HS-27A (cell line): Measurements from ENCODE around the gene HDDC2.

Source experiments
- DNase-seq: peaks from one replicate; pipeline ENCODE4 v3.0.0-alpha.2; 2012; ENCODE audit warnings: low read depth, missing footprints

The HDDC2 gene

DNA sequence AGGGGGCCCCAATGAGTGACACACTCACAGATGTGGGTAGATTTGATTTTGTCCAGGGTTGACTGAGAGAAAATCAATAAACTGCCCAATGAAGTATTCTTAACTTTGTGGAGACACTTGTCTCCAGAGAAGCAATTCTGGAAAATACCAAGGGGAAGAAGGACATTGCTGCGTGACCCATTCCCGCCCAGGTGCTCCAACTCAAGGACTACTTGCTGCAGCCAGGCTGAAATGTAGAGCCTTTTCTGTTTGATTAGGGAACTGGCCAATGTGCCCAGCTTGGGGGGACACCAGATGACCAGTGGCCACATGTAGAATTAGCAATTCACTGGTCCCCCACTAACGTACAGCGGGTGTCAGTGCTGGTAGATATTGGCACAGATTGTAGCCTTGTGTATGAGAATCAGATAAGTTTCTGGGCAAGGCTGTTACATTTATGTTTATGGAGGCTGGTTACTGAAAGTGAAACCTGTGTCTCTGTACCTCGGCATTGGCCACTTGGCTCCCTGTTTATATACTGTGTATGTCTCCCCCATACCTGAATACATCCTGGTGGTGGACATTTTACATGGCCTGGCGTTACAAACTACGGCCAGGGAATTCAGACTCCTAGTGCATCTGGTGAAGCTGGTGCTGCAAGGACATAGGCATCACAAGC, 32.3 kb downstream of the HDDC2 start:
- no peak for DNase-seq

DNA sequence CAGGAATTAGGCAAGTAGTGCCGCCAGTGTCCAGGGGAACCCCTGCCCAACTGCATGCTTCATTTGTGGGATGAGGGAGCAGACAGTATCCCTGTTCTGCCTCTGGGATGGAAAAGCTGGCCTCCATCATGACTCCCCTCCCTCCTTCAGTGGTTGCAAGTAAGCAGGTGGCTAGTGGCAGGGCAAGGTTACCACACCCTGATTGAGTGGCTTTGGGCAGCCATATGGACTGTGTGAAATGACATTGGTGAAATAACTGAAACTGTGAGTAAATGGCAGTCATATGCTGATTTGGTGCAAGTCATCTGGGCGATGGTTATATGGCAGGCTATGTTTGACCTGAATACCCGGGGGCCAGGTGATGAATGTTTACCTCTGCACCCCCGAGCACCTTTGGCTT, 33.0 kb downstream of the HDDC2 start:
- no peak for DNase-seq

DNA sequence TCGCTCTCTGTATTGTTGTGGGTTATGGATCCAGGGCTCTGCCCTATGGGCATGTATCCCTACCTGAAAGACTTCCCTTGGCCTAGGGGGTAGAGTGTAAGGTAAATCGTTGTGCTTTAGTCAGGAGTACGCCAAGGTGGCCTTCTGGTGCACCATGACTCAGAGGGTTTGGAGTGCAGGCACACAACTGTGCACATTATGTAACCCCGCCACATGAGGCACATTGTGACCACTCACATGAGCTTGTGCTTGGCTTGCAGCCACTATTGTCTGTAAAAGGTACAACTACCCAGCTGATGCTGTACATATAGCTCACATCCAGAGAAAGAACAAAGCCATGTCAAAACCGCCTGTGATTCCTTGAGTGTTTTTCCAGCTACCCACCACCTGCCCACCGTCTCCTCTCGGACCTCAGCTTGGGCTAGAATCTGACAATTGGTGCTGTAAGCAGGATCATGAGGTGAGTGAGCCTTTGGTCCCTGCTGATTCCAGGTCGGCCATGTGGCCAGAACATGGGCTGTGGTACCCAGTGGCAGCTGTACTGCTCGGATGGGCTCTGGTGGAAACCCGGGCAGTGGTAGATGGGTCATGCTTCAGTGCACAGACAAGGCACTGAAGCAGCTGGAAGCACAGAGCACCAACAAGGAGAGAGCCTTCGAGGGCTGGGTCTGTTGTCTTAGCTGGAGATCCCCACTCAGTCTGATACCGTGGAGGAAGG, 33.8 kb downstream of the HDDC2 start:
- DNase-seq = no peak

DNA sequence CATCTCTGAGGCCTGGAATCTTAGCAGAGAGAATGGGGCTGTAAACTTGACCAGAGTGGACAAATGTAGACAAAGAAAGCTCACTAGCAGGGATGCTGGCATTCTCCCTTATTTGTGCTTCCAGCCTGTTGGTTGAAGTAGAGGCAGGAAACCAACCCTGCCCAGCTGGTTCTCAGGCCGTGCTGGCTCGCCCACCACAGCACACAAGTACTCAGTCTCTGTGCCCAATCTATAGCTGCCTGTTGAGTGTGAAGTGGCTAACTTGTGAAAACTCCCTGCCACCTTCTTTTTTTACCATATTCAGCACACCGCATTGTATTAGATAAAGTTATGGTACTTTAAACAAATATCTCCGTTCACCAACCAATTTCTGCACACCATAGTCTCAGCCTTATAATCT, 37.3 kb downstream of the HDDC2 start:
- no peak for DNase-seq

DNA sequence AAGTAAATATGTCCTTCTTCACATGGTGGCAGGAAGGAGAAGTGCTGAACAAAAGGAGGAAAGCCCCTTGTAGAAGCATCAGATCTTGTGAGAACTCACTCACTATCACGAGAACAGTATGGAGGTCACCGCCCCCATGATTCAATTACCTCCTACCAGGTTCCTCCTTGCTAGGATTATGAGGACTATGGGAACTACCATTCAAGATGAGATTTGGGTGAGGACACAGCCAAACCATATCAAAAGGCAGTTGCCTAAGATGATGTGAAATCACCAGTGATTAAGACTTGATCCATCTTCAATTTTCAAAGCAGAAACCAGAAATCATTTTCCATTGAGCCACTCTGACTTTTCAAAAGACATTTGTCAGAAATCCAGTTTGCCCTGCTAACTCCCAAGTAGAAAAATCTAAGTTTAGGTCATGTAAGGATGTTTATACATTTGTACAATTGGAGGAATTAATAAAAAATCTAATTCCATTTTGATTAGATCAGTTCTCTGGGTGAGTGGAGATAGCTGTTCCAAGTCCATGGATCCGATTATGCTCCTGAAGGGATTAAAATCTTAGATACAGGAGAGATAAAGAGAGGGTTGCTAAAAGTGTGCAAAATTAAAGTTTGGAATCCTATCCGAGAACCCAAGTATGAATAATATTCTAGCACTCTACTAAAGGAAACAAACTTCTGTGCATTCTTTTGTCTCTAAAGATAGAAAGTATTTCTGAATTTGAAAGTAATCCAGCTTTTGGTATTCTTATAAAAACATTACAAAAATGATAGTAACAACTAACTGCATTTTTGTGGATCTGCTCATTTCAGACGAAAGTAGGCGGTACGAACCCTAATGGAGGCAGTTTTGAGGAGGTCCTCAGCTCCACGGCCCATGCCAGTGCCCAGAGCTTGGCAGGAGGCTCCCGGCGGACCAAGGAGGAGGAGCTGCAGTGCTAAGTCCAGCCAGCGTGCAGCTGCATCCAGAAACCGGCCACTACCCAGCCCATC, 39.5 kb downstream of the HDDC2 start:
- DNase-seq = peak; percentile 75

DNA sequence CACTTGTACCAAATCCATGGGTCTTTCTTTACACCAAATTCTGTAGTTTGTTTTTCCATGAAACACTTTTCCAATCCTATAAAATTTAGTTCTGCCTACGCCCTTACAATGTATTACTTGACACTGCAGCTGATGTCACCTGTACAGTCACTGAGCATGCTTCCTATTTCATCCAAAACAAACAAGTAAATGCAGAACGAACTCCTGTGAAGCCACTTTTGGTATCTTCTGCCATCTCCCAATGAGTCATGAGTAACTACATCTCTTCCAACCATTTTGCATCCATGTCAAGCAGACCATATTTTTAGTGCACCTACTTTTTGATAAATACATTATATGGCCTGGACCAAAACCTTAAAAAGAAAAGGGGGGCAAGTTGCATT, 42.4 kb downstream of the HDDC2 start:
- DNase-seq = no peak

DNA sequence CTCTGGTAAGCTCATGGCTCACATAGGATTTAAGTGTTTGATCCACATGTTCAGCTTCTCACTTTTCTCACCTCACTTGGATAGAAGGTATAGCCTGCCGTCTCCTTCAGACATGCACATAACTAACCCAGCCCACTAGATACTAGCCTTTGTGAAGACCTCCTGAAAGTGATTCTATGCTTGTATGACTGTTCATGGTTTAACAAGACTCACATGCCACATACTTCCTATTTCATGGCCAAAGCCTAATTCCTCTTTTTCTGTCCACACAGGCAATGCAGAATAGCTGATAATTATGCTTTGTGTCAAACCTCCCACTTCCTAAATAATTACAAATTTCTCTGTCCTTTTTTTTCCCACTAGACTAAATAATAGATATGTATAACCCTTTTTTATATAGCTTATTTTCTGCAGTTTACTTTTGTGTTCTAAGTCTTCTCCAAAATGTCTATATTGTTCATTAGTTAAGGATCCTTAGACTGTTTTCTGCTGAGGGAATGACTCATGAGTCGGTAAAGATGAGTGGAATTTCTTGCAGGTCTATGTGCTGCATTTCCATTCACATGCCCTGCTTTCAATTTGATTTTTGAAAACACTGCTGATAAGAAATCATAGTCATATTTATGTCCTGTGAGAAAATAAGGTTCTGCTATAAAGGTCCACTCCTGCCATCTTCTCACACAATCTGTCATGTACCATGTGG, 43.0 kb downstream of the HDDC2 start:
- DNase-seq = no peak

DNA sequence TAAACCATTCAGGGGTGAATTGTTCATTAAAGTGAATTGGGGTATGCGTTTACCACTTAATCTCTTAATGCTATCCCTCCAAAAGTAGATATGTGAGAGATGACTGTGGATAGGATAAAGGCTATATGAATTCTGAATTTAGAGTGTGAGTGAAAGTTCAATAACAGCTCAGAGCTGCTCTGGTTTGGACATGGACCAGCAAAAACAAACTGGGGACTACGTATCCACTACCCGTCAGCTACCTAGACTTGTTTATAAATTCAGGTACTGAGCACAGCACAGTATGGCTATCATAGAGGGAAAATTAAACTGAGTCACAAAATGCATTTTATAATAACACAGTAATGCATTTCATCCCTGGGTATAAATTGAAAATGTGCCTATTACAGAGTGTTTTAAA, 44.4 kb downstream of the HDDC2 start:
- no peak for DNase-seq

DNA sequence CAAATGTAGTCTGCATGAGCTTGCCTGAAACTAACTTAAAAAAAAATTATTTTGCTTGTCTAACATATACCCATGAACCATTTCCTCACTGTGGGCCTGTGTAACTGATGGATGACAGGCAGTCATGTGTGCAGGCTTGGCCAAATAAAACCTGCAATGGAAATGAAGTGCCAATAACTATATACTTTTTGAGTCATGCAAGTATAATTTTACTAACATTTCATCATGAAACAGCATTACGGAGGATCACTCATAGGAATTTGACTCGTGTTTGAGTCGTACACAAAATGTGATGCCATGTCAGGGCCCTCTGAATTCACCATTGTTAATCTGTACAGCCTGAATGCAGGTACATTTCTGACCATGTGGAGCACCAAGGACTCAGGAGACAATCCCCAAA, 46.6 kb downstream of the HDDC2 start:
- no peak for DNase-seq

DNA sequence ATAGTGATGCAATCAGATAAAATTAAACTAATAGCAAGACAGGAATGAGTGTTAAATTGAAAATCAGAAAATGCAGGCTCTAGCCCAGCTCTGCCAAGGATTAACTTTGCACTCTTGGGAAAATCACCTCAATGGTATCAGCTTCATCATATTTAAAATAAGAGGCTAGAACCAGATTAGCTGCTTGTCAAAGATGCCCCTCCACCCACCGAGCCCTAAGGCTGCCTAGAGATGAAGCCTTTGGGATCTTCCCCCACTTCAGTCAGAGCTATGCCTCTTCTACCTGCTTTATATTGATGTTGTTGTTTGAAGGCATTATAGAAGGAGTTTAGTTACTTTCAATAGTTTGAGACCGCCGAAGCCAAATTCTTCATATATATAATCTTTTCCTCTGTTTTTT, 47.4 kb downstream of the HDDC2 start:
- DNase-seq = no peak

DNA sequence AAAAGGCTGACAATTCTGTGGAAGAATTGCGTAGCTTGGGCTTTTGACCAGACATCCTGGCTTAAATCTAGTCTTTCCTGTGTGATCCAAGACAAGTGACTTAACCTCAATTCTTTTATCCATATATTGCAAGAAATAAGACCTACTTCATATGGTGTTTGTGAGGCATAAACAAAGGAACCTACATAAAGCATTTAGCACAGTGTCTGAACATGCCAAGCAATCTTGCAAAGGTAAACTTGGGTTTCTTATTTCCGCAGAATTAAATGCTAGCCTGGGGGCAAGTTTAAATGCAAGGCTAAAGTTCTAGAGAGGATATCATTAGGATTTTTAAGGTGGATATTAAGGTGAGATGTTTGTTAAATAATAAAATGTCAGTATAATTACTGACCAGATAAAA, 47.9 kb downstream of the HDDC2 start:
- DNase-seq = no peak

DNA sequence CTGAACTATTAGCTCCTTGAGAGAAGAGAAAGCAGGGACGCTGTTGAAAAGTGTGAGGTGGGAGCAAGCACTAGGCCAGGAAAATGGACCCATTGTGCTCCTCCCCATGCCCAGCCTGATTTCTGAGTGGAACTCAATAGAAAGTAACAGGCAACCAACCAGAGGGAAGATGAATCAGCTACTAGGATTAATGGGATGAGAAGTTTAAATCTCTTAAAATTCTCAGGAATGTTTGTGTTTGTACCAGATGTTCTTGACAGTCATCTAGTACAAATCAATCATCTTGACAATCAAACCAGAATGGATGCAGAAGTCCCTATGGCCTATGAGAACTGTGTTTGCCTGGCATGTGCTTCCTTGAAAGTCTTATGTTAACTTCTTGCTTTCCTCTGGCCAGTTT, 48.9 kb downstream of the HDDC2 start:
- peak; percentile 51 for DNase-seq

DNA sequence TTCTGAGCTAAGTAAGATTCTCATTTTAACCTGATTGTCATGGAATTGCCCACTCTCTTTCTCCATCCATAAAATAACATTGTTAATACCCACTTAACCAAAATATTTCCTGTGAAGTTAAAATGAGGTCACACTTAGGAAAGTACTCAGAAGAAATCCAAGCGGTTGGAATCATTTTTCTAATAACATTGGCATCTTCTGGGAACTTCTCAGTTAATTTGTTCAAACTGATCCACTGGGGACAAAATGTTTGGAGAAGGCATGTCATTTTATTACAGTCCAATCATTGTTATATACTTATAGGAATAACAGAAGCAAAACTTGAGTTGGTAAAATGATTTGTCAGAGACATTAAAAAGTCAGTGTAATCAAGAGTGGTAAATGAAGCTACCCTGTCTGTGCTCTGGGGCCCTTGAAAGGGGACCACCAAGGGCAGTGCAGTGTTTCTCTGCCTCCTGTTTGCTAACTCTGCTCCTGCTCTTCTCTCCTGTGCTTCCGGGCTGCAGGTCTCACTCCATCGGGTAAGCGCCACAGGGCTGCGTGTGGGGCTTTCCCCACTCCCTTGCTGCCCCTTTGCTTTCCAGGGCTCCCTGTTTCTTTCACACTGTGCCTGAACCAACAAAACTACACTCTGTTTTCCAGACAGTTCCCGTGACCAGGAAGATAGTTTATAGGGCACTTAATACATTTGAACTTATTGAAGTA, 50.1 kb downstream of the HDDC2 start:
- DNase-seq = no peak

DNA sequence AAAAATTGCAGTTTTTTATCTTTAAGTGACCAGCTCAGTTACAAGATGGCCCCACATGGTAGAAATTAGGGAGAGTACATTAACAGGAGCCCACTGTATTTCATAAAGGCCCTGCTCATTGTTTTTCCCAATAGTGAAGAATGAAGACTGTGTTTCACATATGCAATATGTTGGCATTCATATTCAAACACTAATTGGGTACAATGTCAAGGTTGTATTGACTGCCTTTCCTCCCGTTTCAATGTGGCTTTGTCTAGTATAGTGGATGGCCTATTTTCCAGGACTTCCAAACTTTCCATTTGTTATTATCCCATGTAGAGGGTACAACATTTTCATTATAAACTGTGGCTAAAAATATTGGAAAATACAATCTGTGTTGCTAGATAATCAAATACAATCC, 51.3 kb downstream of the HDDC2 start:
- no peak for DNase-seq

DNA sequence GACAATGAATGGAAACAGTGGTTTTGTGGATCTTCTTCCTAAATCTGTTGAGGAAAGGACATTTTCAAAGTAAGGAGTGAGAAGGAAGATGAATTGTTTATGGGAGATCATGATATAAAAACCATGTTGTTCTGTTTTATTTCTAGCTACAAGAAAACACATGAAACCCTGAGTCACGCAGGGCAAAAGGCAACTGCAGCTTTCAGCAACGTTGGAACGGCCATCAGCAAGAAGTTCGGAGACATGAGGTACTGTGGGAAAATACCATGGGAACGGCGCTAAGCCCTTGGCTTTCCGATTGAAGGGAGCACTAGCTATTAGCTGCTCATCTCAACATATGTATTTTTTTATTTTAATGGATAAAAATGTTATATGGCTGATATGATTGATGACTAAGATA, 53.6 kb downstream of the HDDC2 start:
- DNase-seq = no peak

DNA sequence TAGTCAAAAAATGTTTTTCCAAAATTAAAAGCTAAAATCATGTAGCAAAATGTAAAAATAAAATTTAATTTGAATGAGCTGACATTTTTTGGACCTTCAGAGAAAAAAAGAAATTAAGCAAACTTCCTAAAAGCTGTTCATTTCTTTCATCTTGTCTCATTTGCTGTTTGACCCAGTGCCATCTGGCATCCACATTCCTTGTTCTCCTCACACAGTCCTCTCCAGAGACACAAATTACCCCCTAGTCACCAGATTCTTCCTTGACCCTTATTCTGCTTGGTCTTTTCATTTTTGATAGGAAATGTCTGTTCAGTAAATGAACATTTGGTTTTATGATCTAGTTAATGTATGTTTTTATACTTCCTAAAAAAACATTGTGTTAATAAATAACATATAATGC, 55.2 kb downstream of the HDDC2 start:
- DNase-seq = no peak

DNA sequence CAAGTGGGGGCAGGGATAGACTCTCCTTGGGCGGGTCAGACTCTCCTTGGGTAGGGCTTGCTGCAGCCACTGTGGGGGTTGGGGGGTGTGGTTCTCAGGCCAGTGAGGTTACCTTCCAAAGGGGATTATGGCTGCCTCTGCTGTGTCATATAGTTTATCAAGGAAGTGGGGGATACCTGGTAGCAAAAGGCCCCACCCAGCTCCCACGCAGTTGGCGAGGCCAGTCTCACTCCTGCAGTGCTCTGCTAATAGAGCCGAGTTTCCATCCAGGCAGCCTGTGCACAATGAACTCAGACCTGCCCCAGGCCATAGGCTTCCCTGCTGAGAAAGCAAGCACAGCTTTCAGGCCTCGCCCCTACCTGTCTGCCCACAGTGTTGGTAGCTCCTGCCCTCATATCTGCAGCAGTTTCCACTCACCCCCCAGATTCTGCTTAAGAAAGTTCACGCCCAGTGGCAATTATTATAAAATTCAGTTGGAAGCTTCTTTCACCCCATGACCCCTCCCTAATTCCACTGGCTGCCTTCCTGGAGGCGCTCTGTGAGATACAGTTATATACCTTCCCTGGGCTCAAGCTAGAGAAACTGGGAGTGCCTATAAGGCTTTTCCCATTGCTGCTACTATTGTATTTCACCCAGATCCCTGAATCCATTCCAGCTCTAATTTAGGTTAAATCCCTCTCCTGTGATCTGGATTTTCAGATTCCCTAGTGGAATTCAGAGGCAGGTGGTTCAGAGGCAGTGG, 56.1 kb downstream of the HDDC2 start:
- DNase-seq = no peak

DNA sequence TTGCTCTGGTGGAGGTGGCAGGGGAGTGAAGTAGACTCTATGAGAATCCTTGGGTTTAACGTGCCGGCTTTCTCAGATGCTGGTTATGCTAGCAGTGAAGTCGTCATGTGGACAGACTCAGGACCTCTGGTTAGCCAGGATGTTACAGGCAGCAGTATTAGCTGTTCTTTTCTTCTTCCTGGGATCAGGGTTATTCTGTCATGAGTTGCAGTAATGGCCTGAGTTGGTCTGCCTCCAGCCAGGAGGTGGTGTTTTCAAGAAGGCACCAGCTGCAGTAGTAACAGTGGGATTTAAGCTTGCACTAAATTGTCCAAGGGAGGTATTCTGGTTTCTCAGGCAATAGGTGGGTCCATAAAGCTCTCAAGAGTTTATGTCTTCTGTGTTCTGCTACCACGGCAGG, 56.7 kb downstream of the HDDC2 start:
- DNase-seq = no peak

DNA sequence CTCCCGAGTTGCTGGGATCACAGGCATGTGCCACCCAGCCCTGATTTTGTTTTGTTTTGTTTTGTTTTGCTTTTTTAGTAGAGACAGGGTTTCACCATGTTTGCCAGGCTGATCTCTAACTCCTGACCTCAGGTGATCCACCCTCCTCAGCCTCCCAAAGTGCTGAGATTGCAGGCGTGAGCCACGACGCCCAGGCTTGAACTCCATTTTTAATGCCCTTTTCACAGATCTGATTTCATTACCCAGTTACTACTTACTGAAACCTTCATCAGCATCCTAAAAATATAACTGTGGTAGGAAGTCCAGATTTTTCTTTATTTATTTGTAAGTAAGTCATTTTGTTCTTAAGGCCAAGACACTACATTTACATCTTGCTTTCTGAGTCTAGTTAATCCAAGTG, 64.0 kb downstream of the HDDC2 start:
- no peak for DNase-seq

DNA sequence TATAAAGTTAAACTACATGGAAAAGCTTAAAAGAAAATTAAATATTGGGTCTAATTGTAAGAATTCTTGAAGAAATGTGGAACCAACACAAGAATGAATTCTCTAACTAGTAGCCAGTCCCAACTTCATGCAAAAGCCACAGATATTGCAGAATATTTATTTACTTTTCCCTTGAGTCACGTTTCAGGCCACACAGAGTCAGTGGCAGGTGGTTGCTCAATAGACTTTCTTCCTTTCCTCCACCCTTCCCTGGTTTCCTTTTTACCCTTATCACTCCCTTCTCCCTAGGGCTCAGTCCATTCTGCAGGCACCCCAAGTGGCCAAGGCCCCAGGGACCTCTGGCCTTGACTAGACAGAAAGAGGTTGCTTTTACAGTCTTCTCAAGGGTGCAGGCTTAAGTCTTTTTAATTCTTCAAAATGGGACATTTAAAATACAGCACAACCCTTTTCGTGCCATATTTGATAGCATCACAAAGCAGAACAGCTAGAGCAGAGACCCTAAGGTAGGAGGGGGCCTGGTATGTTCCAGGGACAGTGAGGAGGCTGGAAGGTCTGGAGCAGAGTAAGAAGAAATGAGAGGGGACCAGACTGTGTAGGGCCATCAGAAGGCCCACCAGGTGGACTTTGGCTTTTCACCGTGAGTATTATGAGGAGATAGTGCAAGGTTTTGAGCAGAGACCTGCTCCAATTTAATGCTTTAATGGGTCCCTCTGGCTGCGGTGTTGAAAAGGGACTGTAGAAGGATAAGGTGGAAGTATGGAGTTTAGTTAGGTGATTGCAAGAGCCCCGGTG, 65.0 kb downstream of the HDDC2 start:
- DNase-seq = no peak
